HepG2 (cell line): Measurements from ENCODE around the gene ANXA6. TPM values are rescaled to one million over a fixed set of nuclear protein-coding genes. Genes with fewer than 3 reads are reported as not detected.
"Not testable (repeated sequence)": the region's sequence is repeated elsewhere in the genome, so short reads cannot be mapped to it uniquely, and the experiment has no call there.

ENCODE experiments used
- ATAC-seq: fragments of 200-7000 bp; cut with Tn5 transposase; 3 replicates; pipeline ENCODE4 v1.9.1; 2020; ENCODE audit warnings: mild to moderate bottlenecking, moderate library complexity
- BruUV-seq: library from RNA; stranded (reverse); fragments of 400-500 nt; replicated peaks from 2 replicates; lab custom pipeline; 2021; lab: Mats Ljungman, UMichigan
- CTCF ChIA-PET: fragments of 300-600 bp; formaldehyde crosslinking; extraction: SDS; loops from one replicate; lab custom pipeline; 2021; ENCODE audit warnings: low total read pairs, inconsistent platforms, low intra/inter-chr PET ratio; lab: Yijun Ruan, JAX
- POLR2A ChIA-PET: fragments of 350-600 bp; sonication (Branson Sonifier 250); formaldehyde crosslinking; loops from one replicate; lab custom pipeline; 2020; ENCODE audit warnings: antibody characterized with exemption, inconsistent platforms; lab: Yijun Ruan, JAX
- DNase-seq: peaks from one replicate; pipeline ENCODE4 v3.0.0-alpha.2; 2015; ENCODE audit warnings: low spot score
- FAIRE-seq: peaks from 3 replicates; lab custom pipeline; 2011; peaks lifted over from hg19 to GRCh38; lab: Jason Lieb, UNC
- H2AFZ ChIP-seq: one replicate; pipeline ENCODE4 v1.6.1; 2011; ENCODE audit warnings: low read length, inconsistent platforms
- H3K27ac ChIP-seq: fragments of 300-600 bp; 3 replicates; pipeline ENCODE4 v1.8.0; 2011; ENCODE audit warnings: mixed run types, mild to moderate bottlenecking, mixed read lengths, low read length, inconsistent platforms; ENCODE audit not compliant: insufficient read depth; ENCODE audit errors: extremely low read length
- H3K27me3 ChIP-seq, 2 experiments: fragments of 200-600 bp in 1 of 2; 2 replicates in 1 of 2; 3 replicates in 1 of 2; pipeline versions ENCODE4 v1.6.0 to v1.8.0; 2011; ENCODE audit warnings: low read length in 2 of 2, mild to moderate bottlenecking in 2 of 2, moderate library complexity in 2 of 2, inconsistent platforms in 1 of 2; ENCODE audit not compliant: insufficient read depth in 2 of 2, control insufficient read depth in 1 of 2
- H3K36me3 ChIP-seq, 2 experiments: fragments of 200-600 bp in 1 of 2; replicated peaks in 1 of 2; 2 replicates in 1 of 2; 3 replicates in 1 of 2; pipeline versions ENCODE4 v1.5.1 to v1.8.0; 2011; ENCODE audit warnings: low read length in 2 of 2, inconsistent platforms in 1 of 2; ENCODE audit not compliant: insufficient read depth in 2 of 2, control insufficient read depth in 1 of 2
- H3K4me1 ChIP-seq: 2 replicates; pipeline ENCODE4 v1.5.1; 2012; ENCODE audit warnings: low read length, inconsistent platforms; ENCODE audit not compliant: insufficient read depth
- H3K4me2 ChIP-seq: 2 replicates; pipeline ENCODE4 v1.6.0; 2011; ENCODE audit warnings: low read depth, low read length, inconsistent platforms
- H3K4me3 ChIP-seq, 3 experiments: fragments of 200-600 bp in 1 of 3; sonication (generic), shearing (Covaris generic) in 1 of 3; replicated peaks in 1 of 3; 2 replicates each; pipeline ENCODE4 v1.5.1; 2011 to 2016; ENCODE audit warnings: low read length in 3 of 3, inconsistent platforms in 2 of 3, low read depth in 2 of 3, mild to moderate bottlenecking in 2 of 3, control low read depth in 1 of 3, mixed read lengths in 1 of 3; ENCODE audit not compliant: insufficient read depth in 1 of 3
- H3K79me2 ChIP-seq: one replicate; pipeline ENCODE4 v1.6.1; 2011; ENCODE audit warnings: low read length, inconsistent platforms; ENCODE audit not compliant: insufficient read depth
- H3K9ac ChIP-seq: 2 replicates; pipeline ENCODE4 v1.6.0; 2011; ENCODE audit warnings: mild to moderate bottlenecking, low read depth, low read length, inconsistent platforms; ENCODE audit not compliant: insufficient read depth
- H3K9me3 ChIP-seq: 2 replicates; pipeline ENCODE4 v1.5.1; 2012; ENCODE audit warnings: mild to moderate bottlenecking, low read length
- H4K20me1 ChIP-seq: 2 replicates; pipeline ENCODE4 v1.6.0; 2011; ENCODE audit warnings: inconsistent platforms, mild to moderate bottlenecking, low read length, moderate library complexity; ENCODE audit not compliant: insufficient read depth
- CHCHD3 ChIP-seq: sonication (generic); formaldehyde crosslinking; IDR thresholded peaks from 2 replicates; pipeline ENCODE4 v1.8.0; 2022; ENCODE audit warnings: mild to moderate bottlenecking, missing genetic modification reagents, moderate library complexity
- HOXA3 ChIP-seq: sonication (generic); formaldehyde crosslinking; IDR thresholded peaks from 2 replicates; pipeline ENCODE4 v1.5.0; 2020; ENCODE audit warnings: missing genetic modification reagents
- NFKB2 ChIP-seq: sonication (generic); formaldehyde crosslinking; IDR thresholded peaks from 2 replicates; pipeline ENCODE4 v1.4.0; 2020; ENCODE audit warnings: missing genetic modification reagents, borderline replicate concordance
- SRSF1 ChIP-seq: fragments of 200-400 bp; formaldehyde crosslinking; optimal IDR thresholded peaks from 2 replicates; pipeline ENCODE3; 2017; ENCODE audit warnings: mild to moderate bottlenecking, low read depth, low read length, moderate library complexity
- ZNF746 ChIP-seq: sonication (generic); formaldehyde crosslinking; IDR thresholded peaks from 2 replicates; pipeline ENCODE4 v1.8.0; 2022; ENCODE audit warnings: mild to moderate bottlenecking, missing genetic modification reagents
- WGBS: methylation state at CpG from one replicate; pipeline ENCODE4 v1.1.6; 2017; ENCODE audit warnings: low lambda C conversion rate; 5-methylcytosine and 5-hydroxymethylcytosine counted together
- in situ Hi-C: cut with HindIII; loops from 2 replicates; pipeline ENCODE4 v1.10.0; 2017; ENCODE audit warnings: low pct_unique_long_range_greater_than_20kb; ENCODE audit not compliant: extremely low pct_ligation_motif_present
- intact Hi-C: fragments of 100-400 bp; cut with micrococcal nuclease; formaldehyde crosslinking; loops from one replicate; pipeline ENCODE4 v1.10.0; 2022; ENCODE audit not compliant: unreplicated experiment
- polyA plus RNA-seq, 8 experiments: library from polyadenylated mRNA; depleted of rRNA in 3 of 8; stranded (reverse) in 7 of 8; unstranded in 1 of 8; fragments of >200 nt; fragmentation: Illumina TruSeq in 4 of 8; extraction: Trizol in 4 of 8; gene quantifications; 2 replicates each; pipeline versions ENCODE4 v1.2.1 to v1.2.3, GENCODE V29; 2011 to 2016; ENCODE audit warnings: low read depth in 4 of 8, missing spikeins in 1 of 8, mixed read lengths in 1 of 8; ENCODE audit not compliant: insufficient read depth in 1 of 8
- total RNA-seq, 5 experiments: library from RNA; depleted of rRNA; stranded (reverse); fragments of >200 nt; fragmentation: Illumina TruSeq; extraction: Trizol; gene quantifications; 2 replicates each; pipeline ENCODE4 v1.2.3, GENCODE V29; 2016; ENCODE audit warnings: low read depth in 1 of 5
- TF ChIP-seq, protein P1 (sequence below): sonication (generic); formaldehyde crosslinking; IDR thresholded peaks from 2 replicates; pipeline ENCODE4 v1.4.0; 2020; ENCODE audit warnings: missing genetic modification reagents
- TF ChIP-seq, protein P2 (sequence below): sonication (generic); formaldehyde crosslinking; IDR thresholded peaks from 2 replicates; pipeline ENCODE4 v1.8.1; 2023; ENCODE audit warnings: missing genetic modification reagents, mild to moderate bottlenecking, borderline replicate concordance

ANXA6 gene
- total and polyA plus RNA-seq, 2 of the 13 experiments (the other 11 are each of a cell fraction or from before 2014, with no cell fraction given) = 103 to 125 TPM

- POLR2A ChIA-PET = no interaction called here
- Histone ChIP-seq H3K9ac (no peak overlapping the region), H4K20me1 (no peaks in the 10 kb centered on the region), H2AFZ (no peak overlapping the region), H3K4me2 (no peak overlapping the region), H3K27ac (no peak overlapping the region), H3K4me1 (no peaks in the 10 kb centered on the region), H3K36me3 (no peaks in the 10 kb centered on the region; a peak in 1 of 5 replicates), H3K27me3 (no peaks in the 10 kb centered on the region), H3K4me3 (no peak overlapping the region), H3K9me3 (no peaks in the 10 kb centered on the region), H3K79me2 (no peaks in the 10 kb centered on the region)
- in situ Hi-C loops (no loop called here), intact Hi-C loops (no loop called here)
- no TSS peak for BruUV-seq
- CTCF ChIA-PET = no interaction called here
- WGBS = 100% methylated on average over 1 of the region's 1 CpG
- FAIRE-seq (no peak), ATAC-seq (no peak), DNase-seq (no peak)
- TF ChIP-seq SRSF1 (no peak), ZNF746 (CRISPR knock-in tag) (no peak), HOXA3 (CRISPR knock-in tag) (no peak), NFKB2 (CRISPR knock-in tag) (no peak), CHCHD3 (no peak)
- TF ChIP-seq, protein P1, sequence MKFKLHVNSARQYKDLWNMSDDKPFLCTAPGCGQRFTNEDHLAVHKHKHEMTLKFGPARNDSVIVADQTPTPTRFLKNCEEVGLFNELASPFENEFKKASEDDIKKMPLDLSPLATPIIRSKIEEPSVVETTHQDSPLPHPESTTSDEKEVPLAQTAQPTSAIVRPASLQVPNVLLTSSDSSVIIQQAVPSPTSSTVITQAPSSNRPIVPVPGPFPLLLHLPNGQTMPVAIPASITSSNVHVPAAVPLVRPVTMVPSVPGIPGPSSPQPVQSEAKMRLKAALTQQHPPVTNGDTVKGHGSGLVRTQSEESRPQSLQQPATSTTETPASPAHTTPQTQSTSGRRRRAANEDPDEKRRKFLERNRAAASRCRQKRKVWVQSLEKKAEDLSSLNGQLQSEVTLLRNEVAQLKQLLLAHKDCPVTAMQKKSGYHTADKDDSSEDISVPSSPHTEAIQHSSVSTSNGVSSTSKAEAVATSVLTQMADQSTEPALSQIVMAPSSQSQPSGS = no peak
- TF ChIP-seq, protein P2, sequence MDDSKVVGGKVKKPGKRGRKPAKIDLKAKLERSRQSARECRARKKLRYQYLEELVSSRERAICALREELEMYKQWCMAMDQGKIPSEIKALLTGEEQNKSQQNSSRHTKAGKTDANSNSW (CRISPR knock-in tag) = no peak
These were observed 20.8 kb upstream of the ANXA6 start for GRCh38 chr5:151178372-151178771.

DNA sequence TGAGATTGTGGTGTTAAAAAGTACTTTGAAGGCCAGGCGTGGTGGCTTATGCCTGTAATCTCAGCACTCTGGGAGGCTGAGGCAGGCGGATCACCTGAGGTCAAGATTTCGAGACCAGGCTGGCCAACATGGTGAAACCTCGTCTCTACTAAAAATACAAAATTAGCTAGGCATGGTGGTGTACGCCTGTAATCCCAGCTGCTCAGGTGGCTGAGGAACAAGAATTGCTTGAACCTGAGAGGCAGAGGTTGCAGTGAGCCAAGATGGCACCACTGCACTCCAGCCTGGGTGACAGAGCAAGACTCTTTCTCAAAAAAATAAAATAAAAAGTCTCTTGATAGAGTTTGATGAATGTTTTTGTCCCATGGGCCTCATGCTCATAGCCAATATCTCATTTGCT lies 18.7 kb upstream of the ANXA6 start:
- H3K27ac ChIP-seq, H3K4me2 ChIP-seq, DNase-seq, in situ Hi-C loops, CTCF ChIA-PET, H2AFZ ChIP-seq, POLR2A ChIA-PET, H3K79me2 ChIP-seq, H3K9me3 ChIP-seq, H3K4me3 ChIP-seq, BruUV-seq, H3K36me3 ChIP-seq, H3K4me1 ChIP-seq, H3K27me3 ChIP-seq, ATAC-seq, H3K9ac ChIP-seq, H4K20me1 ChIP-seq, intact Hi-C loops, FAIRE-seq: not testable (repeated sequence)
- 88% methylated on average over 5 of the region's 5 CpGs for WGBS
